CD4-positive, alpha-beta T cell treated with Interleukin-4 for 1 hour (primary cell): ENCODE results near the gene RPH3AL.
A peak's percentile ranks its signal among the peaks of the same experiment; 100 is the strongest.
"Not testable (repeated sequence)": the region's sequence is repeated elsewhere in the genome, so short reads cannot be mapped to it uniquely, and the experiment has no call there.

Experiments used
- DNase-seq, 2 donors: peaks; one replicate each; pipeline ENCODE4 v3.0.0-alpha.2; 2020 to 2022

RPH3AL gene

GRCh38 chr17:216625-217024 is 136.0 kb downstream of the RPH3AL start:
- no peak for DNase-seq

GRCh38 chr17:215563-216478 is 136.8 kb downstream of the RPH3AL start:
- DNase-seq, result peak in 1 of 2 donors; percentile 3

- no peak for DNase-seq
Observed at GRCh38 chr17:214881-215331, 137.7 kb downstream of the RPH3AL start.

- DNase-seq, result no peak
Observed at GRCh38 chr17:213286-214105, 139.1 kb downstream of the RPH3AL start.

GRCh38 chr17:210402-210801 is 142.2 kb downstream of the RPH3AL start:
- DNase-seq, result no peak

- DNase-seq, result no peak
Observed at GRCh38 chr17:208429-208828, 144.2 kb downstream of the RPH3AL start.

GRCh38 chr17:207775-208174 is 144.8 kb downstream of the RPH3AL start:
- no peak for DNase-seq

- DNase-seq, result no peak
Observed at GRCh38 chr17:206941-207560, 145.6 kb downstream of the RPH3AL start.

- not testable (repeated sequence) for DNase-seq
Observed at GRCh38 chr17:206484-206883, 146.1 kb downstream of the RPH3AL start.

- no peak for DNase-seq
Observed at GRCh38 chr17:205817-206216, 146.8 kb downstream of the RPH3AL start.

GRCh38 chr17:205148-205669 is 147.4 kb downstream of the RPH3AL start:
- no peak for DNase-seq

- DNase-seq, result no peak
Observed at GRCh38 chr17:204427-205147, 148.0 kb downstream of the RPH3AL start.

- DNase-seq, result no peak
Observed at GRCh38 chr17:202501-202951, 150.1 kb downstream of the RPH3AL start.

- DNase-seq, result not testable (repeated sequence)
Observed at GRCh38 chr17:201736-202135, 150.9 kb downstream of the RPH3AL start.

GRCh38 chr17:201257-201656 is 151.3 kb downstream of the RPH3AL start:
- DNase-seq, result not testable (repeated sequence)

GRCh38 chr17:200586-200985 is 152.0 kb downstream of the RPH3AL start:
- DNase-seq, result no peak

- no peak for DNase-seq
Observed at GRCh38 chr17:199806-200545, 152.6 kb downstream of the RPH3AL start.

GRCh38 chr17:199191-199604 is 153.4 kb downstream of the RPH3AL start:
- no peak for DNase-seq

GRCh38 chr17:198225-198624 is 154.4 kb downstream of the RPH3AL start:
- DNase-seq, result not testable (repeated sequence)

GRCh38 chr17:197352-197751 is 155.3 kb downstream of the RPH3AL start:
- DNase-seq, result no peak

GRCh38 chr17:194828-195602 is 157.6 kb downstream of the RPH3AL start:
- no peak for DNase-seq
